A673 (cell line): ENCODE results near the gene GIT2.

Source experiments
- EZH2 ChIP-seq: fragments of 200-600 bp; sonication (generic); IDR thresholded peaks from 2 replicates; pipeline ENCODE4 v1.6.1; 2017; ENCODE audit warnings: borderline replicate concordance, low read depth, mild to moderate bottlenecking, mixed read lengths, antibody characterized with exemption, low read length; ENCODE audit not compliant: poor library complexity, severe bottlenecking
- TF ChIP-seq, protein P1 (sequence below): fragments of 300-800, 200-600 bp; sonication (generic); conservative IDR thresholded peaks from 2 replicates; pipeline ENCODE4 v1.5.1; 2017; ENCODE audit warnings: low read depth, mild to moderate bottlenecking, antibody characterized with exemption, low read length, moderate library complexity, mixed read lengths

GRCh38 chr12:110006115-110006514 is 9.9 kb upstream of the GIT2 start:
- TF ChIP-seq EZH2 = no peak
- TF ChIP-seq, protein P1, sequence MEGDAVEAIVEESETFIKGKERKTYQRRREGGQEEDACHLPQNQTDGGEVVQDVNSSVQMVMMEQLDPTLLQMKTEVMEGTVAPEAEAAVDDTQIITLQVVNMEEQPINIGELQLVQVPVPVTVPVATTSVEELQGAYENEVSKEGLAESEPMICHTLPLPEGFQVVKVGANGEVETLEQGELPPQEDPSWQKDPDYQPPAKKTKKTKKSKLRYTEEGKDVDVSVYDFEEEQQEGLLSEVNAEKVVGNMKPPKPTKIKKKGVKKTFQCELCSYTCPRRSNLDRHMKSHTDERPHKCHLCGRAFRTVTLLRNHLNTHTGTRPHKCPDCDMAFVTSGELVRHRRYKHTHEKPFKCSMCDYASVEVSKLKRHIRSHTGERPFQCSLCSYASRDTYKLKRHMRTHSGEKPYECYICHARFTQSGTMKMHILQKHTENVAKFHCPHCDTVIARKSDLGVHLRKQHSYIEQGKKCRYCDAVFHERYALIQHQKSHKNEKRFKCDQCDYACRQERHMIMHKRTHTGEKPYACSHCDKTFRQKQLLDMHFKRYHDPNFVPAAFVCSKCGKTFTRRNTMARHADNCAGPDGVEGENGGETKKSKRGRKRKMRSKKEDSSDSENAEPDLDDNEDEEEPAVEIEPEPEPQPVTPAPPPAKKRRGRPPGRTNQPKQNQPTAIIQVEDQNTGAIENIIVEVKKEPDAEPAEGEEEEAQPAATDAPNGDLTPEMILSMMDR = no peak
